G401.6 (cell line): Measurements from ENCODE around the gene LAMC3.

Experiments
- FAIRE-seq: peaks from 2 replicates; lab custom pipeline; 2012; peaks lifted over from hg19 to GRCh38; lab: Jason Lieb, UNC

The LAMC3 gene

DNA sequence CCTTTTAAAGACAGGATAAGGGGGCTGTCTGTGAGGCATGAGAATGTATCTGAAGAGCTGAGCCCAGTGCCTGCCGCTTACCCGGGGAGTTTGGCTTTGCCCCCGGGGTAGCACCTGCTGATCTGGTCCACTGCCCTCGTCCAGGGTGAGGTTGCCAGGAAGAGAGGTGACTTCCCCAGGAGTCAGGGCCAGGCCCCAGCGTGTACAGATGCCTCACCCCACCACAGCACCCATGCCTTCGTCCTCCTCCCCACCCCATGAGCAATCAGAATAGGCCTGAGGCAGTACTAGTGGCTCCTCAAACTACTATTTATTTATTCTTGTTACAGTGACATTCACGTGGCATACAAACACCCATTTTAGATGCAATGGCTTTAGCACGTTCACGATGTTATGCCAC, 71.6 kb downstream of the LAMC3 start:
- no peak for FAIRE-seq

DNA sequence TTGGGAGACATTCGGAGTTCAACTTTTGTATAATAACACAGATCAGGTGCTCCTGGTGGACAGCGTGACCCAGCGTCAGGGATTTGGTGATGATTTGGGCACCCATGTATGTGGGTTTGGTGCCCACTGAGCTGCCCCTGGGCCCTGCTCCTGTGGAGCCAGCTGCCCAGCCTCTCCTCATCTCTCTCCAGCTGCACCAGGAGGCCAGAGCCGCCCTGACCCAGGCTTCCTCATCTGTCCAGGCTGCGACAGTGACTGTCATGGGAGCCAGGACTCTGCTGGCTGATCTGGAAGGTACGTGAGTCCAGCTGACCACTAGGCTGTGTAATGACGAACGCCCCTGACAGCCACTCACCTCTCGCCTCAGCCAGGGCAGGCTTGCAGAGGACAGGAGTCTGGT, 72.9 kb downstream of the LAMC3 start:
- FAIRE-seq, result no peak

DNA sequence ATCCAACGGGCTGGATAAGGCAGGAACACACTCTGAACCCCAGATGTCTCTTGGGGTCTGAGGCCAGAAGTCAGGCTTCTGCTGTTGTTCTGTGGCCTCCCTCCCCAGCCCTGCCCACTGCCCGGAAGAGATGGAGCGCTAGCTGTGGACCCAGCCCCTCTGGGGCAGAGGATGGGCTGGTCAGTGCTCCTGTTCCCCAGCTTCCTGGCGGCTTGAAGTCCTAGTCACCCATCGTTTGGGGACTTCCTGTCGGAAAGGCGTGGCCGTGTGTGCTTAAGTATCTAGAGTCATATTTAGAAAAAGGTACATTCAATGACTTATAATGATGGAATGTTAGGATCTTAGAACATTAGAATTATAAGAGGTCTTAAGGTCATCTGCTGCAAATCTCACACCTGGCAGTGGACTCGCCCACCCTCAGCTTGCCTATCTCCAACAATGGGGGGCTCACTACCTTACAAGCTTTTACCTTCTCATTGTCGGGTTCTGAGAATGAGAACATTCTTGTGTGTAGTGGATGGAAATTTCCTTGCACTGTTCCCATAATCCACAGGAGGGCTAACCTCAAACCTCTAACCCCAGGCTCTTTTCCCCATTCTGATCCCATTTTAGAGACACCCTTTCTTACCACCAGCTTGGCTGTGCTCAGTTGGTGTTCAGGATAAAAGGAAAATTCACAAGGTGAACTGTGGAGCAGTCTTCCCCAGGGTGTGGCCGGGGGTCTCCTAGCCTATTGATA, 74.0 kb downstream of the LAMC3 start:
- FAIRE-seq, result no peak

DNA sequence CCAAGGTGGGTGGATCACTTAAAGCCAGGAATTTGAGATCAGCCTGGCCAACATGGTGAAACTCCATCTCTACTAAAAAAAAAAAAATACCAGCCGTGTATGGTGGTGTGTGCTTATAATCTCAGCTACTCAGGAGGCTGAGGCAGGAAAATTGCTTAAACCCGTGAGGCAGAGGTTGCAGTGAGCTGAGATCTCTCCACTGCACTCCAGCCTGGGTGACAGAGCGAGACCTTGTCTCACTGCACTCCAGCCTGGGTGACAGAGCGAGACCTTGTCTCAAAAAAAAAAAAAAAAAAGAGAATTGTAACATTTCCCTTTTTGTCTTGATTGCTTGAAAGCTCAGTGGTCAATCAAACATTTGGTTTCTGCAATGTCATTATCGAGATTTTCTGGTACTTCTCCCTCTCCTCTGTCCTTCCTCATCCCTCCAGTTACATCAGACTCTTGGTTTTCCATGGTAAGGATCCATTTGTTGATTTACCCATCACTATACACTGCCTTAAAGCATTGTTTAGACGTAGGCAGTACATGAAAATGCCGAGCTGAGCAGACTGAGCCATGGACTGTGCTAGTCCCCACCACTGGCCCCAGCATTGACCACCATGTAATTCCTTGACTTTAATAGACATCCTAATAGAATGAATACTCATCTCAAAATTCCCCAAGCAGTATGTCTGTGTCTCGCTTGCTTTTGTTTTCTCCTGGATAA, 75.8 kb downstream of the LAMC3 start:
- no peak for FAIRE-seq

DNA sequence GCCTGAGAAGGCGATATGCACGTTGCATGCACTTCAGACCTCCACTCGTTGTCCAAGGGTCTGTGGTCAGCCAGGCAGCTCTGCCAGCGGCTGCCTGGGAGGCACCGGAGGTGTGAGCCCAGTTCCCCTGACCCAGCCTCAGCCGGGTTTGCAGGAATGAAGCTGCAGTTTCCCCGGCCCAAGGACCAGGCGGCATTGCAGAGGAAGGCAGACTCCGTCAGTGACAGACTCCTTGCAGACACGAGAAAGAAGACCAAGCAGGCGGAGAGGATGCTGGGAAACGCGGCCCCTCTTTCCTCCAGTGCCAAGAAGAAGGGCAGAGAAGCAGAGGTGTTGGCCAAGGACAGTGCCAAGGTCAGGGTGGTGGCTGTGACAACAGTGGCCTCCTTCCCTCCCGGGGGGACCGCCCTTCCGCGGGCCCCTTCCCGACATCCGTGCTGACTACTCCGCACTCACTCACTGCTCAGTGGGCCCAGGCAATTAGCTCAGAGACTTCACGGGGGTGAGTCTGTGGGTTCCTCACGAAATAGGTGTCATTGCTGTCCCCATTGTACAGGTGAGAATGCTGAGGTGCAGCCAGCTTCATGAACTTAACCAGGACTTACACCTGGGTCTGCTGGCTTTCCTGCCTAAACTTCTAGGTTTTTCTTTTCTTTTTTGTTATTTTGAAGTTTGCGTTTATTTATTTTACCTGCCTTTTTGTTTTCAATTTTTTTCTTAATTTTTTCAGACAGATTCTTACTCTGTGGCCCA, 76.6 kb downstream of the LAMC3 start:
- FAIRE-seq, result no peak

DNA sequence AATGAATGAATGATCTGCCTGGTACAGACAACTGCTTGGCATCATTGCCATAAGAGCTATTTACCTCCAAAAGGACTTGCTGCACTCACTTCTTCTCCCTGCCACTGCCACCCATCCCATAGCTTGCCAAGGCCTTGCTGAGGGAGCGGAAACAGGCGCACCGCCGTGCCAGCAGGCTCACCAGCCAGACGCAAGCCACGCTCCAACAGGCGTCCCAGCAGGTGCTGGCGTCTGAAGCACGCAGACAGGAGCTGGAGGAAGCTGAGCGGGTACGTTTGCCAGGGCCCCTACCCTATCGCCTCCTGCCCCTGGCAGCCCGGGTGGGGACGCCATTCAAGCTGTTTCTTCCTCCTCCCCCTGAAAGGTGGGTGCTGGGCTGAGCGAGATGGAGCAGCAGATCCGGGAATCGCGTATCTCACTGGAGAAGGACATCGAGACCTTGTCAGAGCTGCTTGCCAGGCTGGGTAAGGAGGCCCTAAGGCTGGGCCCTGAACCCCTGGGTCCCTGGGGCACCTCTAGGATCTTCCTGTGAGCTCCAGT, 78.5 kb downstream of the LAMC3 start:
- FAIRE-seq, result no peak

DNA sequence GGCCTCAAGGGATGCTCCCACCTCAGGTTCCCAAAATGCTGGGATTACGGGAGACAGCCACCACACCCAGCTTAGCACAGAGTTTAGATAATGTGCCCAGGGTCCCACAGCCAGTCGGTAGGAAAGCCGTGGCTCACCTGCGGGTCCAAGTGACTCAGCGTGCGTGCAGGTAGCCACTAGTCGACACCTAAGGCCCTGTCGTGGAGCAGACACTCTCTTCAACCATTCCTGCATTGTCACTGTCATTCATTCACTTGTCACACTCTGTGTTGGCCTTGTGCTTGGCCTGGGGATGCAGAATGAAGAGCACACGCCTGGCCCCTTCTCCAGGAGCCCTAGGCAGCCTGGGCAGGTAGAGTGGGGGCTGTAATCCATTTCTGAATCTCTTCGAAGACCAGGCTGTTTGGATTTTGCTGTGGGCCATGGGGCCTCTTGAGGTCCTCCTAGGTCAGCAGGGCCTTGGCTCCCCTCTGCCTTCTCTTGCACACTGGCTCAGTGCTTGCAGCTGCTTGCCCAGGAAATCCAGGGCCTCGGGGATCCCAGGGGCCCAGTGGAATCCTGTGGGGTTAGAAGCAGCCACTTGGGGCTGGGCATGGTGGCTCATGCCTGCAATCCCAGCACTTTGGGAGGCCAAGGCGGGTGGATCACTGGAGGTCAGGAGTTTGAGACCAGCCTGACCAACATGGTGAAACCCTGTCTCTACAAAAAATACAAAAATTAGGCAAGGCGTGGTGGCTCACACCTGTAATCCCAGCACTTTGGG, 81.2 kb downstream of the LAMC3 start:
- FAIRE-seq, result no peak

DNA sequence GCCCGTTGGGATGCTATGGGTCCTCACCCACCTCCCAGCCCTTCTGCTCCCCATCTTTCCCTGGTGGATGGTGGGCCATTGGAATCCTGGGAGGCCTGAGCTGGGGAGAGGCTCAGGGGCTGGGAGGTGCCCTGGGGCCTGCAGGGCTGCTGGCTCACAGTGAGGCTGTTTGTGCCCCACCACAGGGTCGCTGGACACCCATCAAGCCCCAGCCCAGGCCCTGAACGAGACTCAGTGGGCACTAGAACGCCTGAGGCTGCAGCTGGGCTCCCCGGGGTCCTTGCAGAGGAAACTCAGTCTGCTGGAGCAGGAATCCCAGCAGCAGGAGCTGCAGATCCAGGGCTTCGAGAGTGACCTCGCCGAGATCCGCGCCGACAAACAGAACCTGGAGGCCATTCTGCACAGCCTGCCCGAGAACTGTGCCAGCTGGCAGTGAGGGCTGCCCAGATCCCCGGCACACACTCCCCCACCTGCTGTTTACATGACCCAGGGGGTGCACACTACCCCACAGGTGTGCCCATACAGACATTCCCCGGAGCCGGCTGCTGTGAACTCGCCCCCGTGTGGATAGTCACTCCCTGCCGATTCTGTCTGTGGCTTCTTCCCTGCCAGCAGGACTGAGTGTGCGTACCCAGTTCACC, 82.5 kb downstream of the LAMC3 start:
- FAIRE-seq, result no peak

DNA sequence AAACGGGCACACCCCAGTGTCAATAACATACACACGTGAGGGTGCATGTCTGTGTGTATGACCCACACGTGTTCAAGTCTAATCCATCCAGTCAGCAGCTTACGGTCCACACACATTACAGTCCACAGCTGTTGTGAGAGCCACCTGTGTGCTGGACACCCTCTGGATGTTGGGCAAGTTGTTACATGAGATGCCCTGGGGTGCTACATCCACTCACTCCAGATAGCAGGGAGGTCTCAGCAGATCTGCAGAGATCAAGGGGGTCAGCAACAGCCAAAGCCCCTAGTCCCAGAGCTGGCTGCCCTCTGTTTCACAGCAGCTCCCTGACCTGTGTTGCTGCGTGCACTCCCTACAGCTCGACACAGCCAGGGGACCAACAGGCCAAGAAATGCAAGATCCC, 83.1 kb downstream of the LAMC3 start:
- FAIRE-seq, result no peak

DNA sequence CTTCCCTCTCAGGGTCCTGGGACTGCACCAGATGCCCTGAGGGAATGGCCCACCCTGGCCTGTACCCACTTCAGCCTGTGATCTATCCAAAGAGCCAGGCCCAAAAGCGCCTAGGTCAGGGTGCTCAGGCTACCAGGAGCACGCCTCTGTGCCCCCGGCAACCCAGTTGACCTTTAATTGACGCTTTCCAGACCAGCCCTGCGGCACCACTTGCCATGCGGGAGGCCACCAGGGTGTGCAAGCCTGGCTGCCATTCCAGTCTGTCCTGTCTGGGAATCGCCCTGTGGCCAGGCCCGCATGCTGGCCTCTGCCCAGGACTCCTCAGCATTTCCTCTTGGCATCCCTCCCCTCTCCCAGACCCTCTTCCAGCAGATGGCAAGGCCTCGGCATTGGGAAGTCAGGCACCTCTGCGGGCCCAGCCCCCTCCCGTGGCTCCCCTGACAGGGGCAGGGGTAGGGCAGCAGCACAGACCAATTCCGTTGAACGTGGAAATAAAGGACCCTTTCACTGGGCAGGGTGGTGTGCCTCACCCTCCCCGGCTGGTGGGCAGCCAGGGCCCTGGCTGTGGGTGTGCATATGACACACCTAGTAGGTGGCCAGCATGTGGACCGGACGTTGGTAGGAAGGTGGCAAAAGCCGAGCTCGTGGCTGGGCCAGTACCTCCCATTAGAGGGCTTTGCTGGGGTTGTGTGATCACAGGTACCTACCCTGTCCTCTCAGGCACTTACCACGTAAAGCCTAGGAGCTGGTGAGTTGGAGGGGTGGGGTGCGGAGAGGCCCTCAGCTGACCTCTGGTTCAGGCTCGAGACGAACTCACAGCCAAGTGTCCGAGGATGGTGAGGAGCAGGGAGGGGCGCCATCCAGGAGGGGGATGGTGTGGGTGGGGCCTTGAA, 83.8 kb downstream of the LAMC3 start:
- no peak for FAIRE-seq

DNA sequence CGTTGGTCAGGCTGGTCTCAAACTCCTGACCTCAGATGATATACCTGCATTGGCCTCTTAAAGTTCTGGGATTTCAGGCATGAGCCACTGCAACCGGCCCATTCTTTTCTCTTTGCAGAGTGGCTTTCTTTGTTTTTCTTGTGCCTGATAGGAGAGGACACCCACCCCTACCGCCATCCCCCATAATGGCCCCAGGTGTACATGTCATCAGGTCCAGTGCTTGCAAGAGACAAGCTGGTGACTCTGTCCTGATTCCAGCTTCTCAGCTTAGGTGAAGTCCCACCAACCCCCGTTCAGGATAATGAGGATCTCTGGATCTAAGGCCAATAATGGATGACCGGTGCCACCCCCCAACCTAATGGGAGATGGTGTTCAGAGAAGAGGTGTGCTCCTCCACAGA, 85.0 kb downstream of the LAMC3 start:
- no peak for FAIRE-seq

DNA sequence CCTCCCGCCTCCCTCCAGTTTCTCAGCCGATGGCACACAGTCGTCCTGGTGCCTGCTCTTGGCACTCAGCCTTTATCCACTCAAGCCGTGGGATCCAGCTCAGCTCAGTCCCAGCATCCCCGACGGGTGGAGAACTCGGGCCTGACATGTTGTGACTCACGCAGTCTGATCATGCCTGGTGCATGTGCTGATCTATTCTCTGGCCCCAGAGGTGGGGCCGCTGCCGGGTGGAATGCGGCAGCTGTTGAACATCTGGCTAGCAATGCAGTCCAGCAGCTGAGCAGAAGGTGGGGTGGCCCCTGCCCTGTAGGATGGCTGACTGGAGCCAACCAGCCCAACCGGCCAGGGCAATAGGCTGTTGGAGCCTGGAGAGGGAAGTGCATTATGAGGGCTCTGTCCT, 85.6 kb downstream of the LAMC3 start:
- no peak for FAIRE-seq

DNA sequence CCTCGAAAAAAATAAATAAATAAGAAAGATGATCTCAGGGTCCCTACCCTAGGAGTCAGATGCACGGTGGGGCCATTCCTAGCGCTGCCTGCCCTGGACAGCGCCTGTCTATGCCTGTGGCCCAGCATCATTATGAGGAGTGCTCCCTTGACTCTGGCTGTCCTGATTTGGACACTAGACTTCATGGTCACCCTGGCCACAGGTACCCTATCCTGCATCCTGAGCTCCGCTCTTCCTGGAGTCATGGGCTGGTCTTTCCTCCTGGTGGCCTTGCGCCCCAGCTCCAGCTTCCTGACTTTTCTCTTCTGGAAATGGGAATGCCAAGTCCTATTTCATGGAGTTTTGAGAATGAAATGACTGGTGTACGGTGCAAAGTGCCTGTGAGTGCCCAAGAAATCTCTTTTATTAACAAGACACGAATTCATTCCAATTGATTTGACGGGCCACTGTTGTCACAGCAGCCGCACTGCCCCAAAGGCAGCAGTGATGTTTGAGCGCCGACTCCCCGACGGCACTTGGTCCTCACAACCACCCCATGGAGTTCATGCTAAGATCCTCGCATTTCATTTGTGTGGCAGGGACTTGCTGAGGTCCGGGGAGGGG, 86.8 kb downstream of the LAMC3 start:
- no peak for FAIRE-seq

DNA sequence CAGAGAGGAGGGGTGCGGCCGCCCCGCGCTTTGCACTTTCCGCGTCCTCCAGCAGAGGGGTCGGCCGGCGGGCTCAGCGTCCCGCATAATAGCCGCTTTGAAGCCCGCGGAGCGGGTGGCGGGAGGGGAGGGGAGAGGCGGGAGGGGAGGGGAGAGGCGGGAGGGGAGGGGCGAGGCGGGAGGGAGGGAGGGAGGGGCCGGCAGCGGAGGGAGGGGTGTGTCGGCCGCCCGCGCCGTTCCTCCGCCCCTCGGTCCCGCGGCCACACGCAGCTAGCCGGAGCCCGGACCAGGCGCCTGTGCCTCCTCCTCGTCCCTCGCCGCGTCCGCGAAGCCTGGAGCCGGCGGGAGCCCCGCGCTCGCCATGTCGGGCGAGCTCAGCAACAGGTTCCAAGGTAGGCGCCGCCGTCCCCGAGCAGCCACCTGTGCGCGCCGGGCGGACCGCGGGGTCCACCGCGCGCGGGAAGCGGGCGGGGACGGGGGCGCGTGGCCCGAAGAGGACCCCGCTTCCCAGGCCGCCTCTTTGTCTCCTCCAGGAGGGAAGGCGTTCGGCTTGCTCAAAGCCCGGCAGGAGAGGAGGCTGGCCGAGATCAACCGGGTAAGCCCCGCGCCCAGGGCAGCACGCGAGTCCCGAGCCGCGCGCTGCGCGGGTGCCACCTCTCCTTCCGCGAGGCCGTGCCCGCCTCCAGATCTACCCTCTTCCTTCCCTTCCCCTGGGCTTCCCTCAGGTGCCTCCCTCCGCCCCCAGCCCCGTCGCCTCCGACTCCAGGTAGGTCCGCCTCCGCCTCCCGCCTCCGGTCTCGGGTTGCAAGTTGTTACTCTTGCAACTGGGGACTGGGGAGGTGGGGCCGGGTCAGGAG, 87.5 kb downstream of the LAMC3 start, which contains the start of gene AIF1L:
AIF1L (plus strand) TSS at position 263 of the 857 bp plus-strand sequence; CDS start at position 362, 99 bp downstream.
- FAIRE-seq, result no peak

DNA sequence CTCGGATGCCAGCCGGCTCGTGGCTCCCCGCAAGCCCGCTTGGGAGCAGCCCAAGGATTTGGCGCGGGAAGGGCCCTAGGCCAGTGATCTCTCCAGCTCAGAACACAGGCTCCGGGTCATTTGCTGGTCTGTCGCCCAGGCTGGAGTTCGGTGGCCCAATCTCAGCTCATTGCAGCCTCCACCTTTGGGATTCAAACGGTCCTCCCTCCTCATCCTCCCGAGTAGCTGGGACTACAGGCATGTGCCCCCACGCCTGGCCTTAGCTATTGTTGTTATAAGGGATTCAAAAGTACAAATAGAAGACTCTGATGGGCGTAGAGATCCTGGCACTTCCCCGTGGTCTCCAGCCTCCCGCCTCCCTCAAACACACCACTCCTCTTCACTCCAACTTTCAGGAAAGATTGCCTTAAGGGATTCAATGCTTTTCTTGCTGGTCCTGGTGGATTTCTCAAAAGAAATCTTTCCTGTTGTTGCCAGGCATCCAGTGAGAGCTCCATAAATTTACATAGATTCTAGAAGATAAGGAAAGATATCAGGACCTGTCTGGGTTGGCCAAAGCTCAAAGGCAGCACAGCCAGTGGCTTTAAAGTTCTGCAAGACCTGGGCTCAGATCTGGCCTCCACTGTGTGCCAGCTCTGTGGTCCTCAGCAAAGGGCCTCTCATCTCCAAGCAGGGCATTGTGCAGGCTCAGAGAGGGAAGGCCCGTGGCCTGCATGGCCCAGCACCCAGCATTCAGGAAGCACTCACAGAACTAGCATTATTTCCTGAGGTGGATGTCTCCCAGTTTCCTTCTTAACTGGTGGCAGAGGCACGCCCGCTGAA, 88.4 kb downstream of the LAMC3 start:
- FAIRE-seq, result no peak

DNA sequence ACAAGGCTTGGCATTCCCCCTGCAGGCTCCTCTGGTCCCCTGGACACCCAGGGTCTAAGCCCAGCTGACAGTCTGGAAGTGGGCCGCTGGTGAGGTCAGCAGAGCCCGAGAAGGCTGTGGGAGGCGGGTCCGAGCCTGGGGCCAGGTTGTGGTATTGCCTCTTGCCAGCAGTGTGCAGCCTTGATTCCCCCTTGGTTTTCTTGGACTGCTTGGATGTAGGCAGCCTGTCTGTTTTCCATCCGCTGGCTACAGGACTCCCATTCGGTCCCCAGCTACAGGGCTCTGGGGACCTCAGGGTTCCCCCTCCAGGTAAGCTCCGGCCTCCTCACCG, 88.9 kb downstream of the LAMC3 start:
- FAIRE-seq, result no peak

DNA sequence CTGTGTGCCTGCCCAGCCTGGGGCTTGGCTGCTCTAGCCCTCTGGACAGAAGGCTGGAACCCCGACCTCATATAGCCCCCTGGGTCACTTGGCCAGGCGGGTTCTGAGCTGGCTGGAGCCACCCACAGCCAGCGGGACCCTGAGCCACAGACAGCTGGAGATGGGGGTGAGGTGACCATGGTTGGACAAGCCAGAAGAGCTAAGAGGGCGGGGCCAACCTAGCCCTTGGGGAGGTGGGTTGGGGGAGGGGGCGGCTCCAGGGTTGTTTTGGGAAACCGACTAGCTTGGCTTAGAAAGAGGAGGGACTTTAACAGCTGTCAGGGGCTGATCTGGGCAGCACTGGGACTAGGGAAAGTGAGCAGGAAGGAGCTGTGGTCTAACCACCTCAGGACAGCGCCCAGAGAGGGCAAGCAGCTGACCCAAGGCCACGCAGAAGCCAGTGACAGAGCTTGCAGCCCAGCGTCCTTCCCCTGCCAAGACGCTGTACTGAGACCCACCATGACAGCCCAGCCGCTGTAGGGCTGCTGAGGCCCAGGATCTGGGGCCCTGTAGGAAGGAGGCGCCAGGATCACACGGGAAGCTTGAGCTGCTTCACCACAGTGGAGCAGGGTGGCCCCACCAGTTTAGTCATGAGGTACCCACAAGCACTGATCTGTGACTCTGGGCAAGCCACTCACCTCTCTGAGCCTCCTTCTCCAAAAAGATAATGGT, 89.6 kb downstream of the LAMC3 start:
- FAIRE-seq, result no peak

DNA sequence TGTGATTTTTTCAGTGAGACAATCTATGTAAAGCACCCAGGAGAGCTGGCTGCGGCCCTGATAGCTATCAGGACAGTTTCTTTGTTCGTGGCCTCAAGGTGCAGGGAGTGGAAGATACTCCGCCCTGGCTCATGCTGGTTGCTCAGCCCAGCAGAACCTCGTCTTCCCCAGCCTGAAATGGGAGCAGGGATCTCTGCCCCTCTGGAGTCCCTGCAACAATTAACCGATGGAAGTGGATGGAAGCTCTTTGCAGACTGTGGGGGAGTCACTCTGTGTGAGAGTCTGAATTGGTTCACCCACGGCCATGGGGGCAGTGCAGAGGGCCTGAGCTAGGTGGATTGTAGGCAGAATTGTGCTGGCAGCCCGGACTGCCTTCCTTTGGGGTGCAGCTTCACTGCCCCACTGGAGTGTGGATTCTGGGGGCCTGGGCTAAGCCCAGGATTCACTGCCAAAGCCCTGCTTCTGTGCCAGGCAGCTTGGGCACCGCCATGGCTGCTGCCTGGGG, 90.2 kb downstream of the LAMC3 start:
- no peak for FAIRE-seq
